Measurements from ENCODE around the gene COX10. TPM values are rescaled to one million over a fixed set of nuclear protein-coding genes. Genes with fewer than 3 reads are reported as not detected.
"Not testable (repeated sequence)": the region's sequence is repeated elsewhere in the genome, so short reads cannot be mapped to it uniquely, and the experiment has no call there.

Gene COX10
- total RNA-seq, 4 donors from 2014 or later, result 20.3 to 27.2 (median 22.0) TPM

GRCh38 chr17:14214271-14214670 is 145.0 kb downstream of the COX10 start:
- H3K9me3 ChIP-seq, result no peaks in the 10 kb centered on the region
- no peak for DNase-seq (ENCODE audit: extremely low spot score)
- no peak overlapping the region for H3K4me3 ChIP-seq
- intact Hi-C loops (cut with DNase I), result no loop called here
- H3K27ac ChIP-seq (replicated peaks in 1 of 4), result no peak overlapping the region
- WGBS, result 97% methylated on average over 2 of the region's 2 CpGs
- TF ChIP-seq POLR2AphosphoS5 (IDR thresholded peaks at IDR 0.05), result no peak
- no peak for TF ChIP-seq EP300 (IDR thresholded peaks at IDR 0.05)
- no peak for TF ChIP-seq CTCF (IDR thresholded peaks at IDR 0.05)
- TF ChIP-seq POLR2A (IDR thresholded peaks at IDR 0.05; ENCODE audit: low read depth), result no peak
- peaks cover 0 to 14% (median 7%) of the 10 kb centered on the region in 4 donors for H3K36me3 ChIP-seq
- H3K4me1 ChIP-seq, result no peaks in the 10 kb centered on the region
- H3K27me3 ChIP-seq, result no peaks in the 10 kb centered on the region

DNA sequence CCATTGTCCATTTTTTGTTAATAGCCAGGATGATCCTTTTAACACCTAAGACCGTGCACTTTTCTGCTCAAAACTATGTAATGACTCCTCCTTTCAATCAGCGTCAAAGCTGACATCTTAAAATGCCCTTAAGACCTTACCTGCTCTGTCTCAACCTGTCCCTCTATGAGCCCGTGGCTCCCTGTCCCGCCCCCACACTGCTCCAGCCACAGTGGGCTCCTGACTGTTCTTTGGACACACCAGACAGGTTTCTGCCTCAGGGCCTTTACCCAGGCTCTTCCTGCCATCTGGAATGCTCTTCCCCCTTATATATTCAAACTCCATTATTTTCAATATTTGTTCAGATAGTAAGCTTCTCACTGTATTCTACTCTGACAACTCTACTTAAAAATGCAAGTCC is 153.3 kb downstream of the COX10 start:
- Histone ChIP-seq H3K4me3 (no peak overlapping the region), H3K36me3 (no peaks in the 10 kb centered on the region), H3K9me3 (no peaks in the 10 kb centered on the region), H3K27me3 (no peaks in the 10 kb centered on the region), H3K4me1 (no peaks in the 10 kb centered on the region), H3K27ac (replicated peaks in 1 of 4) (no peak overlapping the region)
- DNase-seq (ENCODE audit: extremely low spot score), result peak; percentile 53
- TF ChIP-seq EP300 (IDR thresholded peaks at IDR 0.05), result no peak
- no peak for TF ChIP-seq CTCF (IDR thresholded peaks at IDR 0.05)
- TF ChIP-seq POLR2A (IDR thresholded peaks at IDR 0.05; ENCODE audit: low read depth), result no peak
- no peak for TF ChIP-seq POLR2AphosphoS5 (IDR thresholded peaks at IDR 0.05)
- intact Hi-C loops (cut with DNase I), result no loop called here
- WGBS, result 89% methylated on average over 4 of the region's 4 CpGs

DNA sequence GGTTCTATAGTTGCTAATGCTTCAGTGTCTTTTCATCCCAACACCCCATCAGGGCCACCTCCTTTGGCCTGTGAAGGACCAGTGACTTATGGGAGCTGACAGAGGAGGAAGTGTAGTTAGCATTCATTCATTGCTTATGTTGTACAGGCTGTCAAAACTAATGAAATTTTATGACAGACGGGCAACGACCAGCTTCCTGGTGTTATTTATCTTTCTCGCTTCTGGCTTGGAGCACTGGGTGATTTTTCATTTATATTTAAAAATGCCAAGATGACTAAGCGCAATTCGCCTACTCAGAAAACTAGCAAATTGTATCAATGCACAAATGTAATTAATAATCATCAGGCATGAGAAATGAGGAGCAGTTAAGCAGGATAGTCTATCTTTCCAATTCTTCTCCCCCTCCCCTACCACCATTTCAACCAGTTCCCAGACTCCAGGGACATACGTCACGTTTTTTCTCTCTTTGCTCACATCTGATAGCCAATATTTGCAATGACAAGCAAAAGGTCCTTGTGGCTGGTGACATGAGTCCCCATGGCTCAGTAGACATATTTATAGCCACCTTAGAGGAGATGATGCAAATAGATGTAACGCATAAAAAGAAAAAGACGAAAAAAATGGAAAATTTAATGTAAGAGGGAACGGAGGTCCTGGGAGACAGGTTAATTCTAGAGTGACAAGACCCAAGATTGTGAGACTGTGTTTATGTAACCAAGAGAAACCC is 156.1 kb downstream of the COX10 start:
- TF ChIP-seq POLR2A (IDR thresholded peaks at IDR 0.05; ENCODE audit: low read depth) (no peak), EP300 (IDR thresholded peaks at IDR 0.05) (no peak), CTCF (IDR thresholded peaks at IDR 0.05) (no peak), POLR2AphosphoS5 (IDR thresholded peaks at IDR 0.05) (no peak)
- peaks cover 0 to 7% (median 0%) of the 10 kb centered on the region in 4 donors for H3K4me1 ChIP-seq
- DNase-seq (ENCODE audit: extremely low spot score), result peak; percentile 57
- H3K27ac ChIP-seq (replicated peaks in 1 of 4), result no peak overlapping the region
- no peaks in the 10 kb centered on the region for H3K36me3 ChIP-seq
- intact Hi-C loops (cut with DNase I), result no loop called here
- 65% methylated on average over 10 of the region's 10 CpGs for WGBS
- H3K4me3 ChIP-seq, result no peak overlapping the region
- H3K9me3 ChIP-seq, result no peaks in the 10 kb centered on the region
- H3K27me3 ChIP-seq, result no peaks in the 10 kb centered on the region

DNA sequence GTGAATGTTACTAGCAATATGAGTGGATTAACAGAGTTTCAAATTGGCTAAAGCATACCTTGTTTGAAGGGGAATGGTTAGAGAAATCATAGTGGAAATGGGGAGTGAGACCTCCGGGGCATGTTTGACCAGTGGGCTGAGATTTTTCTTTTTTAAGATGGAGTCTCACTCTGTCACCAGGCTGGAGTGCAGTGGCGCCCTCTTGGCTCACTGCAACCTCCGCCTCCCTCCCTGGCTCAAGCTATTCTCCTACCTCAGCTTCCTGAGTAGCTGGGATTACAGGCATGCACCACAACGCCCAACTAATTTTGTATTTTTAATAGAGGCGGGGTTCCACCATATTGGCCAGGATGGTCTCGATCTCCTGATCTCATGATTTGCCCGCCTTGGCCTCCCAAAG is 157.7 kb downstream of the COX10 start:
- H3K4me1 ChIP-seq, result peaks cover 0 to 7% (median 0%) of the 10 kb centered on the region in 4 donors
- H3K4me3 ChIP-seq, result no peak overlapping the region
- no peaks in the 10 kb centered on the region for H3K9me3 ChIP-seq
- no peaks in the 10 kb centered on the region for H3K27me3 ChIP-seq
- WGBS, result 93% methylated on average over 7 of the region's 7 CpGs
- DNase-seq (ENCODE audit: extremely low spot score), result no peak
- H3K27ac ChIP-seq (replicated peaks in 1 of 4), result no peak overlapping the region
- H3K36me3 ChIP-seq, result no peaks in the 10 kb centered on the region
- no peak for TF ChIP-seq CTCF (IDR thresholded peaks at IDR 0.05)
- intact Hi-C loops (cut with DNase I), result no loop called here

GRCh38 chr17:14228903-14229302 is 159.6 kb downstream of the COX10 start:
- peaks cover 0 to 7% (median 0%) of the 10 kb centered on the region in 4 donors for H3K4me1 ChIP-seq
- H3K9me3 ChIP-seq, result no peaks in the 10 kb centered on the region
- H3K27me3 ChIP-seq, result no peaks in the 10 kb centered on the region
- TF ChIP-seq CTCF (IDR thresholded peaks at IDR 0.05) (no peak), POLR2A (IDR thresholded peaks at IDR 0.05; ENCODE audit: low read depth) (no peak), POLR2AphosphoS5 (IDR thresholded peaks at IDR 0.05) (no peak), EP300 (IDR thresholded peaks at IDR 0.05) (no peak)
- no peak overlapping the region for H3K27ac ChIP-seq (replicated peaks in 1 of 4)
- H3K4me3 ChIP-seq, result no peak overlapping the region
- intact Hi-C loops (cut with DNase I), result no loop called here
- no peak for DNase-seq (ENCODE audit: extremely low spot score)
- H3K36me3 ChIP-seq, result no peaks in the 10 kb centered on the region
- WGBS, result 46% methylated on average over 4 of the region's 4 CpGs

- DNase-seq (ENCODE audit: extremely low spot score); H3K27ac ChIP-seq (replicated peaks in 1 of 4); H3K4me3 ChIP-seq; H3K36me3 ChIP-seq; intact Hi-C loops (cut with DNase I); H3K27me3 ChIP-seq; H3K4me1 ChIP-seq; H3K9me3 ChIP-seq: not testable (repeated sequence)
- WGBS, result 50% methylated on average over 3 of the region's 6 CpGs
Observed at GRCh38 chr17:14231187-14231586, 161.9 kb downstream of the COX10 start.

GRCh38 chr17:14235047-14235446 is 165.7 kb downstream of the COX10 start:
- H3K9me3 ChIP-seq; DNase-seq (ENCODE audit: extremely low spot score); H3K27ac ChIP-seq (replicated peaks in 1 of 4); intact Hi-C loops (cut with DNase I); H3K4me1 ChIP-seq; H3K4me3 ChIP-seq; H3K27me3 ChIP-seq; H3K36me3 ChIP-seq: not testable (repeated sequence)
- WGBS, result 100% methylated on average over 2 of the region's 2 CpGs

All from esophagus muscularis mucosa (tissue), 4 donors.